Endothelial cell of umbilical vein (primary cell): ENCODE results near the gene NNT.

Source experiments
- CTCF ChIP-seq, 2 donors: IDR thresholded peaks; 1 replicate in 1 of 2; 2 replicates in 1 of 2; pipeline ENCODE4 v1.5.1; 2011; ENCODE audit warnings: low read length in 2 of 2, mild to moderate bottlenecking in 2 of 2, moderate library complexity in 2 of 2, control low read depth in 1 of 2, inconsistent platforms in 1 of 2, low read depth in 1 of 2; ENCODE audit not compliant: insufficient read depth in 1 of 2; ENCODE audit errors: extremely low read depth in 1 of 2
- EZH2 ChIP-seq: IDR thresholded peaks from 2 replicates; pipeline ENCODE4 v1.6.1; 2012; ENCODE audit warnings: borderline replicate concordance, low read depth, mild to moderate bottlenecking, moderate library complexity, low read length, inconsistent platforms; ENCODE audit not compliant: severe bottlenecking
- FOS ChIP-seq: IDR thresholded peaks from 2 replicates; pipeline ENCODE4 v1.6.1; 2011; ENCODE audit warnings: mild to moderate bottlenecking, low read length, moderate library complexity, borderline replicate concordance; ENCODE audit not compliant: insufficient read depth
- JUN ChIP-seq: IDR thresholded peaks from 2 replicates; pipeline ENCODE4 v1.6.1; 2011; ENCODE audit warnings: borderline replicate concordance, low read depth; ENCODE audit not compliant: insufficient read length, insufficient read depth
- POLR2A ChIP-seq: IDR thresholded peaks from 2 replicates; pipeline ENCODE4 v1.6.1; 2012; ENCODE audit warnings: low read depth, mild to moderate bottlenecking, control low read depth, low read length
- POLR2AphosphoS5 ChIP-seq: IDR thresholded peaks from 2 replicates; pipeline ENCODE4 v1.6.1; 2012; ENCODE audit warnings: low read depth, mild to moderate bottlenecking, control low read depth, low read length, moderate library complexity; ENCODE audit not compliant: insufficient read depth

GRCh38 chr5:43753069-43753468 is 150.1 kb downstream of the NNT start:
- TF ChIP-seq POLR2A (no peak), CTCF (IDR thresholded peaks at IDR 0.05; ENCODE audit: extremely low read depth in 1 of 2, insufficient read depth in 1 of 2, low read depth in 1 of 2, low read length in 2 of 2) (no peak), EZH2 (no peak), POLR2AphosphoS5 (no peak), JUN (no peak), FOS (no peak)
